Thyroid gland (tissue), 4 donors: Measurements from ENCODE around the gene ITFG1.

Source experiments
- POLR2A ChIP-seq, 2 donors: fragments of 450-650 bp; IDR thresholded peaks; one replicate each; pipeline ENCODE4 v1.6.1; 2017; ENCODE audit warnings: antibody characterized with exemption in 2 of 2, mild to moderate bottlenecking in 2 of 2, moderate library complexity in 1 of 2
- TF ChIP-seq, protein P1 (sequence below), 6 experiments: fragments of 200-600 bp in 3 of 6; fragments of 450-650 bp in 3 of 6; sonication (generic) in 3 of 6; IDR thresholded peaks; one replicate each; pipeline ENCODE4 v1.5.1; 2016 to 2019; ENCODE audit warnings: antibody characterized with exemption in 6 of 6, mild to moderate bottlenecking in 2 of 6, inconsistent platforms in 1 of 6, moderate library complexity in 1 of 6

DNA sequence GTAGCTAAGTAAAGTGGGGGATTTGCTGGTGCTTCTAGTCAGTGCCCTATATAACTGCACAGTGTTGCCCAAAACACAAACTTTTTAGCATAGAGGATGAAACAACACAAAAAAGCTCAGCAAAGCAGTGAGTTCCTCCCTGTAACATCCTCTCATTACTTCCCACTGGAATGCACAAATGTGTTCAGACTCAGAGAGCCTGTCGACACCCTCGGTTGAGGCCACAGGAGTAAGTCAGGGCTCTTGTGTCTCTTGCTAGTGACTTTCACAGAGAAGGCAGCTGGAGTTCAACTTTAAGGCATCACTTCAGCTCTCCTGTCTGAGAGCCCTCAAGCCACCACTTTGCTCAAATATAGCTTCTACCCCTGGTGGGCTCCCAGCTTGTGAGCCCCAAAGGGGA, 209.9 kb downstream of the ITFG1 start:
- no peak for TF ChIP-seq POLR2A (IDR thresholded peaks at IDR 0.05)
- TF ChIP-seq, protein P1, sequence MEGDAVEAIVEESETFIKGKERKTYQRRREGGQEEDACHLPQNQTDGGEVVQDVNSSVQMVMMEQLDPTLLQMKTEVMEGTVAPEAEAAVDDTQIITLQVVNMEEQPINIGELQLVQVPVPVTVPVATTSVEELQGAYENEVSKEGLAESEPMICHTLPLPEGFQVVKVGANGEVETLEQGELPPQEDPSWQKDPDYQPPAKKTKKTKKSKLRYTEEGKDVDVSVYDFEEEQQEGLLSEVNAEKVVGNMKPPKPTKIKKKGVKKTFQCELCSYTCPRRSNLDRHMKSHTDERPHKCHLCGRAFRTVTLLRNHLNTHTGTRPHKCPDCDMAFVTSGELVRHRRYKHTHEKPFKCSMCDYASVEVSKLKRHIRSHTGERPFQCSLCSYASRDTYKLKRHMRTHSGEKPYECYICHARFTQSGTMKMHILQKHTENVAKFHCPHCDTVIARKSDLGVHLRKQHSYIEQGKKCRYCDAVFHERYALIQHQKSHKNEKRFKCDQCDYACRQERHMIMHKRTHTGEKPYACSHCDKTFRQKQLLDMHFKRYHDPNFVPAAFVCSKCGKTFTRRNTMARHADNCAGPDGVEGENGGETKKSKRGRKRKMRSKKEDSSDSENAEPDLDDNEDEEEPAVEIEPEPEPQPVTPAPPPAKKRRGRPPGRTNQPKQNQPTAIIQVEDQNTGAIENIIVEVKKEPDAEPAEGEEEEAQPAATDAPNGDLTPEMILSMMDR (IDR thresholded peaks at IDR 0.05): no peak
